Smooth muscle cell (in vitro differentiated cells): Measurements from ENCODE around the gene TBCD. TPM values are rescaled to one million over a fixed set of nuclear protein-coding genes. Genes with fewer than 3 reads are reported as not detected.

Experiments
- DNase-seq: peaks from one replicate; lab custom pipeline; 2025; ENCODE audit not compliant: unreplicated experiment; lab: John Stamatoyannopoulos, UW
- H2AFZ ChIP-seq: fragments of 200-600 bp; sonication (generic); 2 replicates; pipeline ENCODE4 v1.6.0; 2016; ENCODE audit warnings: antibody characterized with exemption, low read depth, mild to moderate bottlenecking
- H3F3A ChIP-seq: fragments of 200-600 bp; sonication (generic); 2 replicates; pipeline ENCODE4 v1.6.0; 2017; ENCODE audit warnings: antibody characterized with exemption, low read depth
- H3K27ac ChIP-seq: fragments of 200-600 bp; sonication (generic); 2 replicates; pipeline ENCODE4 v1.5.1; 2016; ENCODE audit warnings: low read depth, mild to moderate bottlenecking
- H3K27me3 ChIP-seq: fragments of 200-600 bp; sonication (generic); 2 replicates; pipeline ENCODE4 v1.6.1; 2016; ENCODE audit warnings: low read depth, mild to moderate bottlenecking
- H3K36me3 ChIP-seq: fragments of 200-600 bp; sonication (generic); 2 replicates; pipeline ENCODE4 v1.5.1; 2016; ENCODE audit warnings: low read depth
- H3K4me1 ChIP-seq: fragments of 200-600 bp; sonication (generic); 2 replicates; pipeline ENCODE4 v1.5.1; 2016; ENCODE audit warnings: low read depth
- H3K4me2 ChIP-seq: fragments of 200-600 bp; sonication (generic); 2 replicates; pipeline ENCODE4 v1.6.0; 2016; ENCODE audit warnings: mild to moderate bottlenecking
- H3K4me3 ChIP-seq: fragments of 200-600 bp; sonication (generic); 2 replicates; pipeline ENCODE4 v1.5.1; 2016; ENCODE audit warnings: mild to moderate bottlenecking
- H3K79me2 ChIP-seq: fragments of 200-600 bp; sonication (generic); 2 replicates; pipeline ENCODE4 v1.6.0; 2016; ENCODE audit warnings: low read depth, mild to moderate bottlenecking
- H3K9ac ChIP-seq: fragments of 200-600 bp; sonication (generic); 2 replicates; pipeline ENCODE4 v1.6.0; 2016; ENCODE audit warnings: low read depth
- H3K9me3 ChIP-seq: fragments of 200-600 bp; sonication (generic); replicated peaks from 2 replicates; pipeline ENCODE4 v1.5.1; 2016; ENCODE audit warnings: low read depth
- H4K20me1 ChIP-seq: fragments of 200-600 bp; sonication (generic); 2 replicates; pipeline ENCODE4 v1.6.0; 2016; ENCODE audit warnings: low read depth
- CTCF ChIP-seq: fragments of 200-600 bp; sonication (generic); IDR thresholded peaks from 2 replicates; pipeline ENCODE4 v1.5.1; 2017; ENCODE audit warnings: borderline replicate concordance, mild to moderate bottlenecking, antibody characterized with exemption; ENCODE audit not compliant: insufficient read depth, poor library complexity, severe bottlenecking
- WGBS: methylation state at CpG from one replicate; pipeline ENCODE4 v1.1.7; 2016; ENCODE audit warnings: low lambda C conversion rate; 5-methylcytosine and 5-hydroxymethylcytosine counted together
- polyA plus RNA-seq: library from polyadenylated mRNA; unstranded; fragments of >200 nt; fragmentation: Nextera tagmentation; extraction: Ambion mirVana; gene quantifications from 2 replicates; pipeline ENCODE4 v1.2.1, GENCODE V29; 2016
- total RNA-seq: library from RNA; depleted of rRNA; stranded (reverse); fragments of >200 nt; gene quantifications from 2 replicates; pipeline ENCODE4 v1.2.3, GENCODE V29; 2014

Gene TBCD
- total and polyA plus RNA-seq, 2 experiments from 2014 or later: 29.1 to 38.8 TPM

DNA sequence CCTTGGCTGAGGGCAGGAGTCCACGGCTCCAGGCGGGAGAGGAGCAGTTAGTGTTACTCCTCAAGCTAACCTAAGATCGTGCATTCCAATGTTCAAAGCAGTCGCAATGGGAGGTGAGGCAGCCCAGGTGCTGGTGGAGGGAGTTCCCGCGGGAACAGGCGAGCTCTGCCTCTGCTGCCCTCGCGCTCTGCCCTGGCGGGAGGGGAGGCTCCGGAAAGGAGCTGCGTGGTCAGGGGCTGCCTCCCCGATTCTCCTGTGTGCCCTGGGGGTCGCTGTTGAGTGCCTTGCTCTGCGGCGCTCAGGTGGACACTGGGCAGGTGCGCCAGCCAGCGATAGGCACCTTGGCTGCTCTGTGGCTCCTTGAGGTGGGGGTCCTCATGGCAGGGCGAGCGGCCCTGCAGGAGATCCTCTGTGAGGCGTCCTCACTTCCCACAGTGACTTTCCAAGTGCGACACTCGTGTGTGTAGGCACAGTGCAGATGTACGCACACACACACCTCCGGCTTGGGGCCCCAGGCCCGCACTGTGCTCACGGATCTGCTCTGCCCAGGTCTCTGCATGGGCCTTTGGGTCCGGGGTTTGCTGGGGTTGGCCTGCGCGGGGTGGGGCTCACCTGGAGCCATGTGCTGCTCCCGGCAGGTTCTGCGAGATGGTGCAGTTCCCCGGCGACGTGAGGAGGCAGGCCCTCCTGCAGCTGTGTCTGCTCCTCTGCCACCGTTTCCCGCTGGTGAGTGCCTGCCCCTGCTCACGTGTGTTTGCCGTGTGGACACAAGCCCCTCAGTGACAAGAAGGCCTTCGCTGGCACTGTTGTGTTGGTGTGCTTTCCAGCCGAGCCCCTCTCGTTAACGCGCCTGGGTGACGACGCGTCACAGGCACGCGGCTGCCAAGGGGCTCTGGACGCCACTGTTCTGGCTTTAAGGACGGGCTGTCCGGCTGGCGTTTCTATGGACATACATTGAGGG, 185.8 kb downstream of the TBCD start:
- Histone ChIP-seq H3K36me3 (no peaks in the 10 kb centered on the region), H3K27me3 (no peaks in the 10 kb centered on the region), H3K9me3 (no peaks in the 10 kb centered on the region), H3K9ac (no peak overlapping the region), H3K4me2 (no peak overlapping the region), H2AFZ (no peak overlapping the region), H3K79me2 (no peaks in the 10 kb centered on the region), H3K4me1 (no peaks in the 10 kb centered on the region), H3F3A (no peaks in the 10 kb centered on the region), H4K20me1 (no peaks in the 10 kb centered on the region), H3K27ac (no peak overlapping the region), H3K4me3 (no peak overlapping the region)
- DNase-seq: no peak
- TF ChIP-seq CTCF: no peak
- WGBS: 95% methylated on average over 52 of the region's 53 CpGs

DNA sequence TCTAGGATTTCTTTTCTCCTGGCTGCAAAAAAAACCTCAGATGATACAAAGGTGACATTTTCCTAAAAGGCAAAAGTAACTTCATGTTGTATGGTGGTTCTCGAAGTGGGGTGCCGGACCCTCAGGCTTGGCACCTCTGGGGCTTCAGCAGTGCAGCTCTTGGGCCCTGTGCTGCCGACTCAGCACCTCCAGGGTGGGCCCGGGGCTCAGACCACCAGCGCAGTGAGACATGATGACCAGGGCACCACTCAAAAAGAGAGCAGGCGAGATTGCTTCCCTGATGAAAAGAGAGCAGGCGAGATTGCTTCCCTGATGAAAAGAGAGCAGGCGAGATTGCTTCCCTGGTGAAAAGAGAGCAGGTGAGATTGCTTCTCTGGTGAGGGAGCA, 186.6 kb downstream of the TBCD start:
- H3K27me3 ChIP-seq: no peaks in the 10 kb centered on the region
- no peak overlapping the region for H3K9ac ChIP-seq
- no peaks in the 10 kb centered on the region for H3K79me2 ChIP-seq
- H2AFZ ChIP-seq: no peak overlapping the region
- no peaks in the 10 kb centered on the region for H3F3A ChIP-seq
- H3K4me1 ChIP-seq: no peaks in the 10 kb centered on the region
- no peaks in the 10 kb centered on the region for H4K20me1 ChIP-seq
- no peak overlapping the region for H3K4me3 ChIP-seq
- H3K4me2 ChIP-seq: no peak overlapping the region
- 93% methylated on average over 8 of the region's 8 CpGs for WGBS
- no peak for DNase-seq
- no peaks in the 10 kb centered on the region for H3K9me3 ChIP-seq
- H3K36me3 ChIP-seq: peaks cover 3% of the 10 kb centered on the region
- no peak overlapping the region for H3K27ac ChIP-seq
- TF ChIP-seq CTCF: no peak

GRCh38 chr17:82938873-82939620, 187.2 kb downstream of the TBCD start:
- DNase-seq: no peak
- no peaks in the 10 kb centered on the region for H3F3A ChIP-seq
- WGBS: 97% methylated on average over 26 of the region's 26 CpGs
- H3K9me3 ChIP-seq: peaks cover 4% of the 10 kb centered on the region
- no peaks in the 10 kb centered on the region for H4K20me1 ChIP-seq
- no peak overlapping the region for H3K9ac ChIP-seq
- no peak overlapping the region for H2AFZ ChIP-seq
- H3K4me3 ChIP-seq: no peak overlapping the region
- H3K4me1 ChIP-seq: no peaks in the 10 kb centered on the region
- peaks cover 8% of the 10 kb centered on the region for H3K36me3 ChIP-seq
- no peak overlapping the region for H3K4me2 ChIP-seq
- no peaks in the 10 kb centered on the region for H3K79me2 ChIP-seq
- TF ChIP-seq CTCF: no peak
- H3K27me3 ChIP-seq: no peaks in the 10 kb centered on the region
- no peak overlapping the region for H3K27ac ChIP-seq
